ENCODE measurements around the gene RAPGEF1.

DNA sequence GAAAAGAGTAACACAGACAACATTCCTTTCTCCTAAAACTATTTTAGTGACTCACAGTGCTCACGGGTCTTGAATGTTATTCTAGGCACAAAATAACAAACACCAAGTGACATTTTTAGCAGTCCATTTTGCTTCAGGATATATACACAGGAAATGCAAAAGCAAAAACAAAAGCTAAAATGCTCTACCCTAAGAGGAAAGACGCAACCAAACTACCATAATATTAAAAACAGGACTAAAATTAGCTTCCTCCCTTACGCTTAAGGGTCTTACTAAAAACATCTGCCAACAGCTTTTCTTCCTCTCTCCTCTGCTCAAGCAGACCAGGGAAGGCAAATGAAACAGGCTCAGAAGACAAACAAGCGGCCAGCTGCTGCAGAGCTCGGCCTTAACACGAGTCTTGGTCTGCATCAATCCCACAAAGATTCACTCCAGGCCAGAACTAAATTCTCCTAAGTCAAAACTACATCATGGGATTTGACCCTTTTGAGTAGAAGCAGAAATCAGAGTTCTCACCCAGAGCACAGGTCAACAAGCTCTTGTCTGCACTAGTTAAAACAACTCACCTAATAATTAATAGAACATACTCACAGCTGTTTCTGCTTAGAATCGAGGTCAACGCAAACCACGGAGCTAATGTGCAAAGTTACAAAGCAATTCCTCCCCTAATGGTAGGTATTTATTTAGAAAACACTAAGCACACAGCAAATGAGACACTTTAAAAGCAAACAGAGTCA lies 62.3 kb downstream of the RAPGEF1 start:
- TF ChIP-seq EZH2 (IDR thresholded peaks at IDR 0.05; ENCODE audit: low read length, unreplicated experiment): no peak
- TF ChIP-seq, protein P1, sequence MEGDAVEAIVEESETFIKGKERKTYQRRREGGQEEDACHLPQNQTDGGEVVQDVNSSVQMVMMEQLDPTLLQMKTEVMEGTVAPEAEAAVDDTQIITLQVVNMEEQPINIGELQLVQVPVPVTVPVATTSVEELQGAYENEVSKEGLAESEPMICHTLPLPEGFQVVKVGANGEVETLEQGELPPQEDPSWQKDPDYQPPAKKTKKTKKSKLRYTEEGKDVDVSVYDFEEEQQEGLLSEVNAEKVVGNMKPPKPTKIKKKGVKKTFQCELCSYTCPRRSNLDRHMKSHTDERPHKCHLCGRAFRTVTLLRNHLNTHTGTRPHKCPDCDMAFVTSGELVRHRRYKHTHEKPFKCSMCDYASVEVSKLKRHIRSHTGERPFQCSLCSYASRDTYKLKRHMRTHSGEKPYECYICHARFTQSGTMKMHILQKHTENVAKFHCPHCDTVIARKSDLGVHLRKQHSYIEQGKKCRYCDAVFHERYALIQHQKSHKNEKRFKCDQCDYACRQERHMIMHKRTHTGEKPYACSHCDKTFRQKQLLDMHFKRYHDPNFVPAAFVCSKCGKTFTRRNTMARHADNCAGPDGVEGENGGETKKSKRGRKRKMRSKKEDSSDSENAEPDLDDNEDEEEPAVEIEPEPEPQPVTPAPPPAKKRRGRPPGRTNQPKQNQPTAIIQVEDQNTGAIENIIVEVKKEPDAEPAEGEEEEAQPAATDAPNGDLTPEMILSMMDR (conservative IDR thresholded peaks at IDR 0.05; ENCODE audit: low read depth, low read length): no peak
- TF ChIP-seq EZH2phosphoT487 (IDR thresholded peaks at IDR 0.05; ENCODE audit: borderline replicate concordance, low read length): no peak

All from PC-3 (cell line).